Stimulated activated CD4-positive, alpha-beta T cell treated with anti-CD3 and anti-CD28 coated beads, Interleukin-12 subunit alpha, Interleukin-12 subunit beta, amount 100 ng/mL, for 48 hours (primary cell): Measurements from ENCODE around the gene TEX14.
"Not testable (repeated sequence)": the region's sequence is repeated elsewhere in the genome, so short reads cannot be mapped to it uniquely, and the experiment has no call there.

Experiments used
- DNase-seq, 3 donors: peaks; one replicate each; pipeline ENCODE4 v3.0.0-alpha.2; 2020; ENCODE audit warnings: low read depth in 2 of 3, low spot score in 1 of 3

TEX14 gene

DNA sequence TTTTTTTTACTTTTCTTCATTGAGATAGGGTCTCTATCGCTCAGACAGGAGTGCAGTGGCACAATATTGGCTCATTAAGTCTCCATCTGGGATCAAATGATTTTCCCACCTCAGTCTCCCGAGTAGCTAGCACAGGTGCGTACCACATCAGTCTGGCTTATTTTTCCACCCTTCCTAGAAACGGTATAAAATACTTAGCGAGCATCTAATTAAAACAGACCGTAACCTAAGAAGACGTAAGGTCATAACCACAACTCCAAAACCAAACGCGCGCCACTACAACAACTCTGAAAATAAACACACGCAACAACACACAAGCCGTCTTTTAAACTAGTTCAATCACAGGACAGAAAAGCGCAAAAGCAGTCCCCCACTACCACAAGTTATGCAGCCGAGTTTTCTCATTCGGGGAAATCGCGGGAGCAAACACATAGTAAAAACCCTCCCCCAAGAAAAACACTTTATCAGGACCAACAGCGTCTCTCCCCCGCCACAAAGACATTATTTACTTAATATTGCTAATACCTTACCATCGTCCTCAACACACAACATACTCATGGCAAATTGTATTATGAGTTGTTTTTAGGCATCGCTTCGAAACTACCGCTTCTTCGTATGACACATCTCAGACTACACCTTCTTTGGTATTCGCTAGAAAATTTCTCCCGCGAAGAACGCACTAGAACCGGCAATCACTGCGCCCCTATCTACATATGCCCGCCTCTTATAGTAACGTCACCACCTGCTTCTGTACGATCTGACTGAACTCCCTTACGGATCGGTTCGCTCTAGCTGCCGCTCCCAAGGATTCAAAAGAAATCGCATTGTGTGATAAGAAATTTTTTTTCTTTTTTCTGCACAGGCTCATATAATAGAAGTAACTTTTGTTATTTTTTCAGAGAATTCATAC lies 32.8 kb downstream of the TEX14 start:
- peak; percentile 61 to 84 (median 78) for DNase-seq

- not testable (repeated sequence) for DNase-seq
Measured at GRCh38 chr17:58657962-58658803, 33.7 kb downstream of the TEX14 start.

DNA sequence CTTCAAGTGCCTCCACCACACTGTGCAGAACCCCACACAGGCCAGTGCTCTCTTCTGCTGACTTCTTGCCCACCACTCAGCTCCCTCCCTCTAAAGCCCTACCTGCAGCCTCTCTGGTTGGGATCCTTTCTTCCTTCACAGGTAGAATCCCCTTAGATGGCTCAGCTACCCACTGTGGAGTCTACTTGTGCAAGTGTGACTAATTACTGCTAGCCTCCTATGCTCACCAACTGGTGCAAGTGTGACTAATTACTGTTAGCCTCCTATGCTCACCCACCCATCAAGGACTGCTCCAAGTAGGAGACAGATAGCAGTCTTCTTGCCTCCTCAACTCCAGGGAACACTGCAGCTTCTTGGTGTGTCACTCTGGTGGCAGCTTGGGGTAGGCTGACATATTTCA lies 43.6 kb downstream of the TEX14 start:
- DNase-seq = no peak

DNA sequence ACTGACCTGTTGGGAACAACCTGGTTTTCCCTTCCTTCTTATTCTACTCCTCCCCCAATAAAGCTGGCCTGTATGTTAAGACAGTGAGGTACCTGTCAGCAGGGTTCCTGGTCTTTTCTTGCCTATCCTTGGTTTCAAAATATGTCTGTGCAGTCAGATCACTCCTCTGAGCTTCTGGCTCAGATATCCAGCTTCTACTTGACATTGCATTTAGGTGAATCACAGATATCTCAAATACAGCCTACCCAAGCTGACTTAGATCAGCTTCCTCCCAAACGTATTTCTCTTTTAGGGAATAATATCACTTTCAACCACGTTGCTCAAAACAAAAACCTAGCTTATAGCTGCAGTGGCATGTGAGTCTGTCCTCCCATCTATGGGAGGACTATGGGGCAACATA lies 48.7 kb downstream of the TEX14 start:
- no peak for DNase-seq

DNA sequence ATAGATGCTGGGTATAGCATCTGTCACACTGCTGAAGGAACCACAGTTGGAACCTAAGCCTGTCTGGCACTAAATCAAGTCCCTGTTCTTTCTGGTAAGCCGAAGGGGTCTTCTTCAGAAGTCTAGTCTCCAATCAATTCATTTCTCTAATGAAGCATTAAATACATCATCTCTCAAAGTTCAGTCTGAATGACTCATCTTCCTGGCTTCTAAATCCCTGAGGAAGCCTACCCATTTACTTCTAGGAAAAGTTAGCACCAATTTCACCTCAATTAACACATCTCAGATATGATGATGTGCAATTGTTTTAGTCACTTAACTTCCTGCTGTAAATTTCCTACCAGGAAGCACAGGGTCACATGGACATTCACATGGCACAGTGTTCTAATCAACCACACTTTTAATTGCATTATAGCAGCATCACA lies 49.9 kb downstream of the TEX14 start:
- no peak for DNase-seq

GRCh38 chr17:58640202-58640601 lies 51.6 kb downstream of the TEX14 start:
- DNase-seq = no peak

GRCh38 chr17:58639681-58640080 lies 52.2 kb downstream of the TEX14 start:
- no peak for DNase-seq

DNA sequence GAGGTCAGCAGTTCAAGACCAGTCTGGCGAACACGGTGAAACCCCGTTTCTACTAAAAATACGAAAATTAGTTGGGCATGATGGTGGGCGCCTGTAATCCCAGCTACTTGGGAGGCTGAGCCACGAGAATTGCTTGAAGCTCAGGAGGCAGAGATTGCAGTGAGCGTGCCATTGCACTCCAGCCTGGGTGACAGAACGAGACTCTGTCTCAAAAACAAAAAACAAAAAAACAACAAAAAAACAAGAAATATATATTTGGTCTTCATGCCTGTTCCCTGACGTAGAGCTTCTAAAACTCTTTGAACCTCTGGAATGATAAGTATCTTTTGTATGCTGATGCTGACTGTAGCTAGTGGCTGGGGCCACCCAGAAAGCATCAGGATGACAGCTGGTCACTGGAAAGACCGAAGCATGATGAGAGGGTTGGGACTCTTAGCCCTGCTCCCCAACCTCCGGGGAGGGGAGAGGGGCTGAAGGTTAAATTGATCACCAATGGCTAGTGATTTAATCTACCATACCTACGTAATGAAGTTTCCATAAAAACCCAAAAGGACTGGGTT lies 54.8 kb downstream of the TEX14 start:
- no peak for DNase-seq

GRCh38 chr17:58632324-58633314 lies 59.2 kb downstream of the TEX14 start:
- no peak for DNase-seq

DNA sequence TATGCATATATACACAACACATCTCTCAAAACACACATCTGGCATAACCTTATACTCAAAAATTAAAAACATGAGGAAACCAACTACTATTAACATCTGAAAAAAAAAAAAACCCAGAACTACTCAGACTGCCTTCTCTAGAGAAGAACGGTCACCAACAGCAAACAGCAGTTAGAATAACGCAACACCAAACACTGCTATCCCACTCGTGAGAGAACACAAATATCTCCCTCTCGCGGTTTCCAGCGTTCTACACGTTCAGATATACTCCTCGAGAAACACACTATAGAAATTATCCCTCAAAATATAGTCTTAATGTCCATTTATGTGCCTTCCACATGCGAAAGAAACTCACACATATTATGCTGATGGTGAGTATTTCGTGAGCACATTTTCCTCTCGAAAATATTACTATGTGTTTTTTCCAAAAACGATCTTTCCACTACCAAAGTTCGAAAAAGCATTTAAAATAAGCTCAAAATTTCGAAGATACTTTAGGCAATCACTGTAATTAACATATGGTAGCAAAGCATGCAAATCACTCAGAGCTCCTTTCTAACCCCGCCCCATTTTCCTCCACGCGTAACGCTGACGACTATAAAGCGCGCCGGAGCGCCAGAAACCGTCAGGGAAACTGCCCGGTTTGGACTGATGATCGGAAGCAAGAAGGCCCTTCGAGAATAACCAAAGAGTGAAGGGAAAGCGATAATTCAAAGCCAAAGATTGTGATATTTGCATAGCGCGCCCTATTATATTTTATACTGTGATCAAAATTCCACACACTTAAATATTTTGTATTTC lies 60.1 kb downstream of the TEX14 start:
- peak; percentile 90 to 98 (median 92) for DNase-seq

DNA sequence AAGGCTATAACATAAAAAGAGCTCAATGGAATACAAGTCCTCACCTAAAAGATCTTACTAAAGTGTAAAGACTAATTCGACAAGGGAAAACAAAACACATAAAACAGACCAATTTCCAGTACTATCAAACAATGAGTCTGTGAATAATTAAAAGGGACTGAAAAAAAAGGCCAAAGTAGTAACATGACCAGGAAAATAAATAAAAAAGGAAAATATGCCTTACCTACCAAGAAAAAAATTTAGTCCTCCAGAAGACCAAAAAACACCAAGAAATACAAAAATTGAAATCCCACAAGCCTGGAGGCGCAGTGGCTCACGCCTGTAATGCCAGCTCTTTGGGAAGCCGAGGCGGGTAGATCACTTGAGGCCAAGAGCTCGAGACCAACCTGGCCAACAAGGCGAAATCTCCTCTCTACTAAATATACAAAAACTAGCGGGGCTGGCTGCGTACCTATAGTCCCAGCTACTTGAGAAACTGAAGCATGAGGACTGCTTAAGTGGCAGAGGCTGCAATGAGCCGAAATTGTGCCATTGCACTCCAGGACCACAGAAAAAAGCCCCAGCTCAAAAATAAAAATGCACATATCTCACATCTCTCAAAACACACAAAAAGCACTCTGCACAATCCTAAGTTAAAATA lies 60.8 kb downstream of the TEX14 start:
- peak; percentile 27 to 56 (median 45) for DNase-seq

GRCh38 chr17:58626905-58627304 lies 64.9 kb downstream of the TEX14 start:
- DNase-seq = no peak

- DNase-seq = no peak
Measured at GRCh38 chr17:58624751-58625150, 67.1 kb downstream of the TEX14 start.

DNA sequence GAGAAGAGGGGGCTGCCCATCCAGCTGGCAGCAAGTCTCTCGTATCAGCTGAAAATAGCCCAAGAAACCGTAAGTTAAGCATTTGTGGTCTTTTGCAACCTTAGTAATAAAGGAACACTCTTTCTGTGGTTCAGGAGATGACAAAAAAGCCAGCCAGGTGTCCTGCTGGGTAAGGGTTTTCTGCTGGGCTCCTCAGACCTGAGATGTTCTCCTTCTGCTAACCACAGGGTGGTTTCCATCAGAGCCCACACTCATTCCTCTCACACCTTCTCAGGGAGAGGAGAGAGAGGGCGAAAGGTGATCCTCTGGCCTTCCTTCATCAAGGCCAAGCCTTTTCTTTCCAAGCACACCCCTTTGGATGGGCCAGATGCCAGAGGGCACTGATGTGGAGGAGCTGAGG lies 70.7 kb downstream of the TEX14 start:
- DNase-seq = no peak

DNA sequence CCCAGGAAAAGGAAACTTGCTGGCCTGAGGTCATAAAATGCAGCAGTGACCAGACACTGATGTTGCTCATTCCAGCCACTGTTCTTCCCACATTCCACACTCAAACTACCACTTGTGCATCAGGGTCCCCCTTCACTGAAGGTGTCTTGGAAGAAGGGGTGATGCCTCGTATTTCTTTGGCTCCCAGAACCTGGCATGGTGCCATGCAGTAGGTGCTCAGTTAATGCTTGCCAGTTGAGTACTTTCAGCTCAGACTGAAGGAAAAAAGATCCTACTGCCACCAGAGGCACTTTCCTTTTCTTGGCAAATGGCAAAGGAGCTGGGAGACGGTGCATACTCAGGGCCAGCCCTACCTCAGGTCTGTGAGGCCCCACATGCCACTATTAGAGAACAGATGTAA lies 73.5 kb downstream of the TEX14 start:
- no peak for DNase-seq

GRCh38 chr17:58617563-58617962 lies 74.3 kb downstream of the TEX14 start:
- DNase-seq = no peak

DNA sequence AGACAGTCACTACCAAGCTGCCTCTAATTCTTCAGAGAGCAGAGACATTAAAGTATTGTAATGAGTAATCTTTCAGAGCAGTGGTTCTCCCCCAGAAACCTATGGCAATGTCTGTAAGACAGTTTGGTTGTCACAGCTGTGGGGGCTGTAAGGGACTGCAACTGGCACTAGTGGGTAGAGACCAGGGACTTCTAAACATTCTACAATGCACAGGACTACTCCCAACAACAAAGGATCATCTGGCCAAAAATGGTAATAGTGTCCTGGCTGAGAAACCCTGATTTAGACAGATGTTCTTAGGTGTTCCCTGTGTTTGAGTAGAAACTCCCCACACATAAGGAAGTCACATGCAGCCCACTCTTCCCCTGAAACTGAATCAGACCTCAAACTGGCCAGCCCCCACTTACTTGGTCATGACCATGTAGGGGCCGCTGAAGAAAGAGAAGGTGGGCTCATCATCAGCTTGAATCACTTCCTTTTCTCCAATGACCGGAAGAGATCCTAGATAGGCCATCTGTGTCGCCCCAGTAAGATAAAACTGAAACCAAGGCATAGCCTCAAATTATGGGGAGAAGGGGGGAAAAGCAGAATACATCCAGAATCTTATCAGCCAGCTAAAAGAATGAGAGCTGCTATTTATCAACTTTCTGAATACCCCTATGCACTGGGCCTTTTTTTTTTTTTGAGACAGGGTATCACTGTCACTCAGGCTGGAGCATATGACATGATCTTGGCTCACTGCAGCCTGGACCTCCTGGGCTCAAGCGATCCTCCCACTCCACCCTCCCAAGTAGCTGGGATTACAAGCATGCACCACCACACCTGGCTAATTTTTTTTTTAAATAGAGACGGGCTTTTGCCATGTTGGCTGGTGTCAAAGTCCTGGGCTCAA lies 75.8 kb downstream of the TEX14 start:
- no peak for DNase-seq

DNA sequence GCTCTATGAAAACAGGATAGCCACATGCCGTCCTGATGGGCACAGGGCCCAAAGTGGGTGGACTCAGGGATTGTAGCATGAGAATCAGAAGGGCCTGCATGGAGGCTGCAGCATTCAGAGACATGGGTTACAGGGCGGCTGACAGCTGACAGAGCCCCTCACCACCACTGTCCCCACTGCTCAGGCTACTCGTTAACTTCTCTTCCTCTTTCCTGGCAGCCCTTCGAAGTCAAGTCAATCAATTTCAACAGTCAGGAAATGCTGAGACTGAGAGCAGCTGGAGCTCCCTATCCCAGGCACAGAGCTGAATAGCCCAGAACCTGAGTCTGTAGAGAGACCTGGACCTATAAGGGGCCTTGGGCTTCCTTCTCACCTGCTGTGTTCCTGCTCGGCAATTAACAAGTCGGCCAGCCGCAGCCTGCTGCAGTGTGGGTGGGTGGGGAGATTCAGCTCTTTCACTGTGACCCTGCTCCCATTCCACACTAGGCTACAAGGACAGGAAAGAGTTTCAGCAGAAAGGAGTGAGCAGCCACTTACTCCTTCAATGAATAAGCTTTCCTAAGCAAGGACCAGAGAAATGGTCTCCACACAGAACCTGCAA lies 76.9 kb downstream of the TEX14 start:
- DNase-seq = no peak
